ENCODE measurements around the gene SULF2. TPM values are rescaled to one million over a fixed set of nuclear protein-coding genes. Genes with fewer than 3 reads are reported as not detected.

The SULF2 gene
- total RNA-seq, 1 donor from 2014 or later: 94.5 TPM

DNA sequence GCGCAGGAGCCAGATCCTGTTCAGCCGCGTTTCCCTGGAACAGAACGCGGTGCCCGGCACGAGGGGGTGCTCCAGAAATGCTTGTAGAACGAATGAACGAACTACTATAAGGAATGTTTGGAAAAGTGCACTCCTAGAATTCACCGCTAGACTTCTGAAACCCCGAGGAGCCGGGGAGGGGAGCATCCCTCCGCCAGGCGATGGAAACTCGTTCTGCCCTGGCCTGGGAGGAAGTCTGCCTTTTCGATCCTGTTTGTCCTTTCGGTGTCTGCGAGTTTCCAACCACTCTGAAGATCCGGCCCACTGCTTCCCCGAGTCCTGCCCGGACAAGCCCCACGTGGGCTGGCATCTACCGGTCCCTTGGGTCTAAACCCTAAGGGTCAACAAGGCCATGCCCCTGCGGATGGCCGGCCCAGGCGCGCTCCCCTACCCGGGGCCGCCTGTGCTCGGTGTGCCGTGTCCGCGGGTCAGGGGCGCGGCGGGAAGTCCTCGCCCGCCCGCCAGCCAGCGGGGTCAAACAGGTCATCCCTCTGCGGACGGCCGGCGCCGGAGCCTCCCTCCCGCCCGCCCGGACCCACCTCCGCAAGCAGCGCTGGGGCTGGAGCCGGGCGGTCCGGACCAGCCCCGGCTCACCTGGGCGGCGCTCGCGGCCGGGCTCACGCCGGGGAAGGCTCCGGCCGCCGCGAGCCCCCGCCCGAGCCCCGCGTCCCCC lies 526 bp downstream of the SULF2 start:
- Mint-ChIP-seq H3K9me3 (ENCODE audit: low read depth) (no peaks in the 10 kb centered on the region), H3K4me1 (ENCODE audit: low read depth) (peaks cover 29% of the 10 kb centered on the region), H3K36me3 (ENCODE audit: insufficient read depth) (peaks cover 1% of the 10 kb centered on the region), H3K27ac (peak overlapping the region; percentile 77), H3K27me3 (peaks cover 12% of the 10 kb centered on the region), H3K4me3 (ENCODE audit: low read depth) (peak overlapping the region; percentile 78)
- TF ChIP-seq, protein P1, sequence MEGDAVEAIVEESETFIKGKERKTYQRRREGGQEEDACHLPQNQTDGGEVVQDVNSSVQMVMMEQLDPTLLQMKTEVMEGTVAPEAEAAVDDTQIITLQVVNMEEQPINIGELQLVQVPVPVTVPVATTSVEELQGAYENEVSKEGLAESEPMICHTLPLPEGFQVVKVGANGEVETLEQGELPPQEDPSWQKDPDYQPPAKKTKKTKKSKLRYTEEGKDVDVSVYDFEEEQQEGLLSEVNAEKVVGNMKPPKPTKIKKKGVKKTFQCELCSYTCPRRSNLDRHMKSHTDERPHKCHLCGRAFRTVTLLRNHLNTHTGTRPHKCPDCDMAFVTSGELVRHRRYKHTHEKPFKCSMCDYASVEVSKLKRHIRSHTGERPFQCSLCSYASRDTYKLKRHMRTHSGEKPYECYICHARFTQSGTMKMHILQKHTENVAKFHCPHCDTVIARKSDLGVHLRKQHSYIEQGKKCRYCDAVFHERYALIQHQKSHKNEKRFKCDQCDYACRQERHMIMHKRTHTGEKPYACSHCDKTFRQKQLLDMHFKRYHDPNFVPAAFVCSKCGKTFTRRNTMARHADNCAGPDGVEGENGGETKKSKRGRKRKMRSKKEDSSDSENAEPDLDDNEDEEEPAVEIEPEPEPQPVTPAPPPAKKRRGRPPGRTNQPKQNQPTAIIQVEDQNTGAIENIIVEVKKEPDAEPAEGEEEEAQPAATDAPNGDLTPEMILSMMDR (IDR thresholded peaks at IDR 0.05; ENCODE audit: unreplicated experiment): no peak
- DNase-seq (ENCODE audit: low spot score, unreplicated experiment): peak; percentile 29

DNA sequence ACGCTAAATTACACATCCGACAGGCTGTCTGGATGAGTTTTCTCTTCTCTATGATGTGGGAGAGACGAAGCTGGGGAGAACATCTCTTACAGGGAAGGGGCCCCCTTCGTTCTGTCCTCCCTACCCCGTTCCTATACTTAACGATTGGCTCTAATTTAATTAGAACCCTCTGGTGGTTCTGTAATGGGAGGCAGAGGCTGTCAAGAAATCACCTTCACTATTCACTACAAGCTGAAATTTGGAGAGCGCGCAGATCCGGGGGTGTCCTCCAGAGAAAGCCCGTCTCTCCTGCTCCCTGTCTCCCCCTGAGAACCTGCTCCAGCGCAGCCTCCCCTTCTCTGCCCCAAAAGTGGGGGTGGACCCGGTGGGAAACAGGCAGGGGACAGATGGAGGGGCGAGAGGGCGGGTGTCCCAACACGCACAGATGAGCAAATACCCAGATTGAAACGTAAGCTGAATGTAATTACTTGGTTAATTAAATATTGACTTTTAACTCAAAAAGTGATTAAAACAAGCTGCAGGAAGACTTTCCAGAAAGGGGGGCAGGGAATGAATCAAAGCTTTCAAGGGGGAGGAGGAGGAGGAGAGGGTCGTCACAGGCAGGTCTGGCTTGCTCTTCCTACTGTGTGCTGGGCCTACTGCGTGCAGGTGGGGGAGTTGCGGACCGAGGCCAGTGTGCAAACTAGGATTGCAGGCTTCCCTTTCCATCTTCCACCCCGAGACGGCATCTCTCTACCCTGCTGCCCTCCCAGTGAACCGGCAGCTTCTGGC lies 1.3 kb downstream of the SULF2 start:
- Mint-ChIP-seq H3K4me1 (ENCODE audit: low read depth) (peaks cover 24% of the 10 kb centered on the region), H3K27me3 (peaks cover 7% of the 10 kb centered on the region), H3K9me3 (ENCODE audit: low read depth) (no peaks in the 10 kb centered on the region), H3K27ac (peak overlapping the region; percentile 77), H3K4me3 (ENCODE audit: low read depth) (peak overlapping the region; percentile 78), H3K36me3 (ENCODE audit: insufficient read depth) (peaks cover 1% of the 10 kb centered on the region)
- TF ChIP-seq, protein P1 (IDR thresholded peaks at IDR 0.05; ENCODE audit: unreplicated experiment): no peak
- no peak for DNase-seq (ENCODE audit: low spot score, unreplicated experiment)

DNA sequence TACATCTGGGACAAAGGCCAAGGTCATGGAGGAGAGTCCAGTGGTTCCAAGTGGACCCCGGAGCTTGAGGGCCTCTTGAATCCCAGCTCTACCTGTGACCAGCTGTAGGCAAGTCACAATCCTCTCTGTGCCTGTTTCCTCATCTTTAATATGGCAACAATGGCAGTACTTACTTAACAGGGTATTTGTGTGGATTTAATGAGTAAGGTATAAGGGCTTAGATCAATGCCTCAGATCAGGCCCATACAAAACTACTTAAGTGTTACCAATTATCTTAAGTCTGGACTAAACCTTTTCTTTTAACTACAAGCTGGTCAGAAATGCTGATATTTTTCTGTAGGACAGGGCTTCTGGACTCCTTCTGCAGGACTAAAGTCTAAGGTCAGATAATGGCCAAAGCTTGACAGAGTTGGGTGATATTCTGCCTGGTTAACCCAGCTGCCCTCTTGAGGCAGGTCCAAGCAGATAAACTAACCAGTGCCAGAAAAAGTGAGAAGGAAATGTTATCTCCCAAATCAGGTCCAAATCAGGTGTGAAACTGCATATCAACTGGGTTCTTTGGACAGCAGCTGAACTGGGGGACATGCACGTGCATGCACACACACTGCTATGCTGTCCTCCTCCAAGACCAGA lies 2.2 kb downstream of the SULF2 start:
- H3K36me3 Mint-ChIP-seq (ENCODE audit: insufficient read depth): peaks cover 1% of the 10 kb centered on the region
- H3K27ac Mint-ChIP-seq: no peak overlapping the region
- peaks cover 2% of the 10 kb centered on the region for H3K27me3 Mint-ChIP-seq
- peak overlapping the region; percentile 5 for H3K4me3 Mint-ChIP-seq (ENCODE audit: low read depth)
- H3K4me1 Mint-ChIP-seq (ENCODE audit: low read depth): peaks cover 23% of the 10 kb centered on the region
- H3K9me3 Mint-ChIP-seq (ENCODE audit: low read depth): no peaks in the 10 kb centered on the region
- no peak for DNase-seq (ENCODE audit: low spot score, unreplicated experiment)
- TF ChIP-seq, protein P1 (IDR thresholded peaks at IDR 0.05; ENCODE audit: unreplicated experiment): no peak

DNA sequence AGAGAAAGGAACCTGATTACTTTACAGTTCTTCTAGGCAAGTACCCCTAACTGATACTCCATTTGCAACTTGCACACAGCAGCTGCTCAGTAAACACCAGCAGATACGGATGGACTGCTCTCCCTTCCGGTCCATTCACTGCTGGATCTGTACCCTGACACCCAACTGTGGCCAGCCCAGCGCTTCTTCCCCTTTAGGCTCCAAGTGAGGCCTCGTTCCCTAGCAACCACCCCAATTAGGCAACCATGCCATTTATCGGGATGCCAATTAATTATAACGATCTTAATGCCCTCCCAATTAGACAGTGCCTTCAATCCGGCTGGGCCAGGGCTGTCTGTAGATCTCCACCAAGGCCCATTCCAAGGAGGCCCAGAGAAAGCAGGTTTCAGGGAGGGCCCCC lies 3.2 kb downstream of the SULF2 start:
- Mint-ChIP-seq H3K36me3 (ENCODE audit: insufficient read depth) (peaks cover 2% of the 10 kb centered on the region), H3K4me3 (ENCODE audit: low read depth) (no peak overlapping the region)

DNA sequence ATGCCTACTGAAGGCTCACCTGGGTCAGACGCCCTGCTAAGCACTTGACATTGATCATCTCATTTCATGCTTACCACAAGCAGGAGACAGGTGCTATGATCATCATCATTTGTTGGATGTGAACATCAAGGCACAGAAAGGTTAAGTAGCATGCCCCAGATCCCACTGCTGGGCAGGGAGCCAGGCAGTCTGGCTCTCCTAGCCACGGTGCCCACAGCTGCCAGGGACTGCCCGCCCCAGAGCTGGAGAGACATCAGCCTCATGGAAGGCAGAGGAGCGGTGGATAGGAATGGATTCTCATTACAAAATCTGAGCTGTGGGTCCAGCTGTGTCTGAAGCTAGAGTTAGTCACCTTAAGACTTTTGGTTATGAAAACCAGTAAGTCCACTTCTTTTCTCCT lies 3.6 kb downstream of the SULF2 start:
- H3K4me3 Mint-ChIP-seq (ENCODE audit: low read depth): no peak overlapping the region

More for the DNA sequence above, 3.2 kb downstream of the SULF2 start:
- DNase-seq (ENCODE audit: low spot score, unreplicated experiment): no peak
- Mint-ChIP-seq H3K9me3 (ENCODE audit: low read depth) (no peaks in the 10 kb centered on the region), H3K27ac (no peak overlapping the region), H3K27me3 (peaks cover 2% of the 10 kb centered on the region), H3K4me1 (ENCODE audit: low read depth) (peaks cover 20% of the 10 kb centered on the region)
- TF ChIP-seq, protein P1 (IDR thresholded peaks at IDR 0.05; ENCODE audit: unreplicated experiment): no peak

More for the DNA sequence above, 3.6 kb downstream of the SULF2 start:
- no peak for DNase-seq (ENCODE audit: low spot score, unreplicated experiment)
- Mint-ChIP-seq H3K36me3 (ENCODE audit: insufficient read depth) (peaks cover 2% of the 10 kb centered on the region), H3K27me3 (peaks cover 2% of the 10 kb centered on the region), H3K9me3 (ENCODE audit: low read depth) (no peaks in the 10 kb centered on the region), H3K27ac (no peak overlapping the region), H3K4me1 (ENCODE audit: low read depth) (peaks cover 17% of the 10 kb centered on the region)
- TF ChIP-seq, protein P1 (IDR thresholded peaks at IDR 0.05; ENCODE audit: unreplicated experiment): no peak
